ENCODE data around the gene CFAP46. TPM values are rescaled to one million over a fixed set of nuclear protein-coding genes. Genes with fewer than 3 reads are reported as not detected.

CFAP46 gene
- total and polyA plus RNA-seq, 2 of the 8 experiments (the other 6 are each of a cell fraction or from before 2014, with no cell fraction given) = 2.6 to 4.8 TPM

GRCh38 chr10:132906106-132906505 lies 36.3 kb downstream of the CFAP46 start:
- Histone ChIP-seq H3K9me3 (ENCODE audit: insufficient read depth in 2 of 2, low read depth in 1 of 2, low read length in 1 of 2) (peaks cover under 1 to 2% of the 10 kb centered on the region in 2 experiments; a peak in 2 of 4 replicates), H3K9ac (replicated peaks in 1 of 4; ENCODE audit: extremely low read depth in 1 of 4, low read depth in 3 of 4, low read length in 3 of 4) (no peak overlapping the region), H3K23ac (ENCODE audit: insufficient read length) (no peak overlapping the region), H3K27me3 (replicated peaks in 1 of 4; ENCODE audit: control insufficient read depth in 3 of 4, extremely low read depth in 1 of 4, insufficient read depth in 3 of 4, low read length in 3 of 4) (no peaks in the 10 kb centered on the region), H3K4ac (replicated peaks; ENCODE audit: insufficient read length, low read depth, low read length) (no peak overlapping the region), H3K36me3 (ENCODE audit: control insufficient read depth in 2 of 4, insufficient read depth in 4 of 4, low read length in 3 of 4) (no peaks in the 10 kb centered on the region), H3K4me2 (ENCODE audit: insufficient read depth in 1 of 2, low read depth in 2 of 2, low read length in 2 of 2) (no peak overlapping the region), H2AK5ac (ENCODE audit: low read depth, low read length) (no peak overlapping the region), H2BK20ac (ENCODE audit: low read length) (no peak overlapping the region), H3K4me3 (ENCODE audit: extremely low read depth in 1 of 4, insufficient read depth in 2 of 4, low read depth in 3 of 4, low read length in 4 of 4) (no peak overlapping the region), H3K14ac (ENCODE audit: insufficient read length) (no peak overlapping the region), H2BK5ac (ENCODE audit: low read depth, low read length) (no peak overlapping the region), H3K79me2 (ENCODE audit: control insufficient read depth in 1 of 2, insufficient read depth in 2 of 2, low read length in 2 of 2) (no peaks in the 10 kb centered on the region), H2BK12ac (ENCODE audit: low read depth, low read length) (no peak overlapping the region), H4K91ac (replicated peaks; ENCODE audit: insufficient read length, low read length) (no peak overlapping the region), H4K20me1 (replicated peaks in 1 of 2; ENCODE audit: control insufficient read depth in 1 of 2, insufficient read depth in 2 of 2, low read length in 2 of 2) (no peaks in the 10 kb centered on the region), H3K56ac (replicated peaks; ENCODE audit: insufficient read length, low read depth, low read length) (no peak overlapping the region), H2AFZ (ENCODE audit: low read length) (no peak overlapping the region), H2BK15ac (ENCODE audit: low read length) (no peak overlapping the region), H3K18ac (ENCODE audit: extremely low read depth, low read length) (no peak overlapping the region), H2BK120ac (replicated peaks; ENCODE audit: low read depth, low read length) (no peak overlapping the region), H4K5ac (ENCODE audit: insufficient read length, low read depth, low read length) (no peak overlapping the region), H3K27ac (ENCODE audit: low read depth, low read length) (no peak overlapping the region), H4K8ac (ENCODE audit: extremely low read depth, insufficient read depth, low read length) (no peak overlapping the region), H3K79me1 (ENCODE audit: low read depth, low read length) (no peaks in the 10 kb centered on the region), H3K23me2 (ENCODE audit: low read depth, low read length) (peaks cover 3% of the 10 kb centered on the region; the same call in 1 of the 2 replicates), H3K4me1 (replicated peaks in 1 of 4; ENCODE audit: control insufficient read depth in 3 of 4, insufficient read depth in 4 of 4, low read length in 3 of 4) (peaks cover 0 to 11% (median 0%) of the 10 kb centered on the region in 4 experiments; a peak in 2 of 7 replicates)
- no peak for DNase-seq (ENCODE audit: low read depth in 1 of 2, low spot score in 2 of 2)
- WGBS, 2 experiments (ENCODE audit: extremely low coverage in 1 of 2, insufficient coverage in 1 of 2, insufficient read length in 1 of 2, insufficient replicate concordance in 2 of 2, low coverage in 1 of 2, low lambda C conversion rate in 2 of 2, missing lambda C conversion rate in 1 of 2) = 88% methylated on average over 15 of the region's 15 CpGs; no CpG with 5 or more reads in 1 of the 2 experiments
- no peak for FAIRE-seq
- ChIA-PET POLR2A (ENCODE audit: partially characterized antibody) (no interaction called here), CTCF (ENCODE audit: partially characterized antibody) (interaction anchor here (2.3 to 3.8 kb wide), 3 partner anchors 9 to 217 kb away, joined by 4 to 23 read pairs (median 13); no protein-coding TSS in a partner anchor)
- TF ChIP-seq CTCF (IDR thresholded peaks at IDR 0.05; ENCODE audit: control extremely low read depth in 1 of 3, insufficient read depth in 1 of 3, low read depth in 1 of 3, low read length in 3 of 3) = no peak
- no peak for TF ChIP-seq SIRT6 (IDR thresholded peaks at IDR 0.05; ENCODE audit: low read length)
- TF ChIP-seq MAFK (IDR thresholded peaks at IDR 0.05; ENCODE audit: low read depth, low read length) = no peak
- no peak for TF ChIP-seq RFX5 (IDR thresholded peaks at IDR 0.05; ENCODE audit: borderline replicate concordance, low read depth, low read length)
- TF ChIP-seq TAF1 (IDR thresholded peaks at IDR 0.05; ENCODE audit: low read depth, low read length) = no peak
- TF ChIP-seq BRCA1 (IDR thresholded peaks at IDR 0.05; ENCODE audit: low read depth, low read length) = no peak
- TF ChIP-seq RAD21 (IDR thresholded peaks at IDR 0.05 in 1 of 2, conservative IDR thresholded peaks at IDR 0.05 in 1 of 2; ENCODE audit: low read depth in 2 of 2, low read length in 2 of 2) = no peak
- TF ChIP-seq POLR2A (IDR thresholded peaks at IDR 0.05; ENCODE audit: control extremely low read depth in 1 of 2, low read depth in 2 of 2, low read length in 2 of 2) = no peak
- TF ChIP-seq CREB1 (IDR thresholded peaks at IDR 0.05) = no peak
- no peak for TF ChIP-seq MAX (IDR thresholded peaks at IDR 0.05)
- no peak for TF ChIP-seq BACH1 (IDR thresholded peaks at IDR 0.05; ENCODE audit: low read length)
- no peak for TF ChIP-seq SIX5 (IDR thresholded peaks at IDR 0.05; ENCODE audit: low read depth, low read length)
